Activated CD8-positive, alpha-beta T cell treated with anti-CD3 and anti-CD28 coated beads, Interleukin-2, amount 10 ng/mL, durations not matched to agents 7 days and 5 days (primary cell): ENCODE measurements around the gene CSF2RB. TPM values are rescaled to one million over a fixed set of nuclear protein-coding genes. Genes with fewer than 3 reads are reported as not detected.

ENCODE experiments used
- ATAC-seq: fragments of 150-1000 bp; cut with Tn5 transposase; one replicate; pipeline ENCODE4 v1.10.0; 2021; ENCODE audit warnings: moderate library complexity
- CTCF ChIA-PET: fragments of 350-600 bp; sonication (Branson Sonifier 250); formaldehyde crosslinking; loops from one replicate; lab custom pipeline; 2021; ENCODE audit warnings: antibody characterized with exemption; lab: Charles Lee
- POLR2A ChIA-PET: fragments of 350-600 bp; sonication (Branson Sonifier 250); formaldehyde crosslinking; loops from one replicate; lab custom pipeline; 2021; ENCODE audit warnings: antibody characterized with exemption; lab: Charles Lee
- DNase-seq: peaks from one replicate; pipeline ENCODE4 v3.0.0-alpha.2; 2020
- H3K27ac Mint-ChIP-seq: one replicate; pipeline ENCODE4 v1.8.0; 2021; ENCODE audit warnings: mild to moderate bottlenecking, mixed read lengths
- H3K27me3 Mint-ChIP-seq: one replicate; pipeline ENCODE4 v1.8.0; 2021; ENCODE audit warnings: low read depth, mixed read lengths
- H3K36me3 Mint-ChIP-seq: one replicate; pipeline ENCODE4 v1.8.0; 2021; ENCODE audit warnings: low read depth, mixed read lengths
- H3K4me1 Mint-ChIP-seq: one replicate; pipeline ENCODE4 v1.8.0; 2021; ENCODE audit warnings: low read depth, mixed read lengths
- H3K4me3 Mint-ChIP-seq: one replicate; pipeline ENCODE4 v1.8.0; 2021; ENCODE audit warnings: mild to moderate bottlenecking, mixed read lengths
- H3K9me3 Mint-ChIP-seq: one replicate; pipeline ENCODE4 v1.8.0; 2022; ENCODE audit warnings: mixed read lengths; ENCODE audit not compliant: insufficient read depth
- total RNA-seq, 2 experiments: library from RNA; stranded (reverse); gene quantifications; one replicate each; pipeline ENCODE4 v1.2.3, GENCODE V29; 2021

Gene CSF2RB
- total RNA-seq, 2 experiments from 2014 or later = 1.4 TPM

DNA sequence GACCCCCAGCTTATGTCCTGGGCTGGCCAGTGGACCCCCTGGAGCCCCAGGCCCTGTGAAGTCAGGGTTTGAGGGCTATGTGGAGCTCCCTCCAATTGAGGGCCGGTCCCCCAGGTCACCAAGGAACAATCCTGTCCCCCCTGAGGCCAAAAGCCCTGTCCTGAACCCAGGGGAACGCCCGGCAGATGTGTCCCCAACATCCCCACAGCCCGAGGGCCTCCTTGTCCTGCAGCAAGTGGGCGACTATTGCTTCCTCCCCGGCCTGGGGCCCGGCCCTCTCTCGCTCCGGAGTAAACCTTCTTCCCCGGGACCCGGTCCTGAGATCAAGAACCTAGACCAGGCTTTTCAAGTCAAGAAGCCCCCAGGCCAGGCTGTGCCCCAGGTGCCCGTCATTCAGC is 24.6 kb downstream of the CSF2RB start:
- ChIA-PET POLR2A (interaction anchor here (0.6 kb wide), 1 partner anchor 34 kb away, joined by 3 read pairs; no protein-coding TSS in a partner anchor), CTCF (interaction anchor here (1.1 kb wide), 1 partner anchor 77 kb away, joined by 3 read pairs; the partner anchor contains the start of gene NCF4)
- no peak overlapping the region for H3K27ac Mint-ChIP-seq

DNA sequence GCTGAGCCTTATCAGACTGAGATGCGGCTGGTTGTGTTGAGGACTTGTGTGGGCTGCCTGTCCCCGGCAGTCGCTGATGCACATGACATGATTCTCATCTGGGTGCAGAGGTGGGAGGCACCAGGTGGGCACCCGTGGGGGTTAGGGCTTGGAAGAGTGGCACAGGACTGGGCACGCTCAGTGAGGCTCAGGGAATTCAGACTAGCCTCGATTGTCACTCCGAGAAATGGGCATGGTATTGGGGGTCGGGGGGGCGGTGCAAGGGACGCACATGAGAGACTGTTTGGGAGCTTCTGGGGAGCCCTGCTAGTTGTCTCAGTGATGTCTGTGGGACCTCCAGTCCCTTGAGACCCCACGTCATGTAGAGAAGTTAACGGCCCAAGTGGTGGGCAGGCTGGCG is 25.5 kb downstream of the CSF2RB start:
- H3K36me3 Mint-ChIP-seq = no peaks in the 10 kb centered on the region
- POLR2A ChIA-PET = no interaction called here
- no peak overlapping the region for H3K27ac Mint-ChIP-seq
- ATAC-seq = no peak
- no peaks in the 10 kb centered on the region for H3K9me3 Mint-ChIP-seq
- DNase-seq = no peak
- no peak overlapping the region for H3K4me3 Mint-ChIP-seq
- CTCF ChIA-PET = no interaction called here
- H3K27me3 Mint-ChIP-seq = no peaks in the 10 kb centered on the region
- no peaks in the 10 kb centered on the region for H3K4me1 Mint-ChIP-seq

More for the DNA sequence above, 24.6 kb downstream of the CSF2RB start:
- Mint-ChIP-seq H3K27me3 (no peaks in the 10 kb centered on the region), H3K4me1 (no peaks in the 10 kb centered on the region), H3K36me3 (no peaks in the 10 kb centered on the region), H3K4me3 (no peak overlapping the region), H3K9me3 (no peaks in the 10 kb centered on the region)
- ATAC-seq (no peak), DNase-seq (no peak)

DNA sequence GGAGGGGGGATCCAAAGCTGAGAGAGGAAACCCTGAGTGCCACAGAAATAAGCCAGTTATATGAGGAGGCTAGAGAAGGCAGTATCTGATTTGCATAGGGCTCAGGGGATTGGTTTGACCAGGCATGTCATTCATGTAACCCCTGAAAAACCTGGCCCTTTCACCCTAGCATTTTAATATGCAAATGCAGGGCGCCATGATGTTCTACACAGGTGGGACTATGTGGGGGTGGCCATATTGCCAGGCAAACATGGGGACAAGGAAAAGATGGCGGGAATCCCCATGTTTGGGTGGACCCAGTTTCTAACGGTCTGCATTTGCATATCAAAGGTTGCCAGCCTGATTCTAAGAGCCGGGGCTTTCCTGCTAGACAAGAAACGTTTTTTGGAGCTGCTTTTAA is 27.2 kb downstream of the CSF2RB start:
- no peak for ATAC-seq
- Mint-ChIP-seq H3K27me3 (peaks cover 3% of the 10 kb centered on the region), H3K9me3 (no peaks in the 10 kb centered on the region), H3K27ac (no peak overlapping the region), H3K4me1 (no peaks in the 10 kb centered on the region), H3K36me3 (no peaks in the 10 kb centered on the region), H3K4me3 (no peak overlapping the region)
- POLR2A ChIA-PET = no interaction called here
- DNase-seq = no peak
- CTCF ChIA-PET = interaction anchor here (1.3 kb wide), 1 partner anchor 84 kb away, joined by 4 read pairs; no protein-coding TSS in a partner anchor

DNA sequence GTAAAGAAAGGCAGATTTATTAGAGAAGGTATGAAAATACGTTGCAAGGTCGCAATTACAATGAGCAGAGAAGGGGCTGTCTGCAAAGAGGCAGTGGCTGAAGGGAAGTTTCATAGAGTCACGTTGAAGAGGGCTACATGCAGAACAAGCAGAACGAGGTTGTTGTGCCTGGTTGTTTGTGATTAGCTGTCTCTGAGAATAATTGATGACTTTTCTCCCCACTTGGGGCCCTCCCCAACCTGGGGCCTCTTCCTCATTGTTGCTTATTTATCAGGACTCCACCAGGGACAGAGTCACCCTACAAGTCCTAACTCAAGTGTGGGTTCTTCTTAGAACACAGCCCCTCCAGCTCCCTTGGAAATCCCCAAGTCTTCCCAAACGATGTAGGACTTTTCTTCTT is 29.1 kb downstream of the CSF2RB start:
- Mint-ChIP-seq H3K27me3 (peaks cover 3% of the 10 kb centered on the region), H3K36me3 (no peaks in the 10 kb centered on the region), H3K27ac (no peak overlapping the region), H3K4me3 (no peak overlapping the region), H3K4me1 (no peaks in the 10 kb centered on the region), H3K9me3 (no peaks in the 10 kb centered on the region)
- POLR2A ChIA-PET = no interaction called here
- ATAC-seq = no peak
- CTCF ChIA-PET = no interaction called here
- DNase-seq = no peak

DNA sequence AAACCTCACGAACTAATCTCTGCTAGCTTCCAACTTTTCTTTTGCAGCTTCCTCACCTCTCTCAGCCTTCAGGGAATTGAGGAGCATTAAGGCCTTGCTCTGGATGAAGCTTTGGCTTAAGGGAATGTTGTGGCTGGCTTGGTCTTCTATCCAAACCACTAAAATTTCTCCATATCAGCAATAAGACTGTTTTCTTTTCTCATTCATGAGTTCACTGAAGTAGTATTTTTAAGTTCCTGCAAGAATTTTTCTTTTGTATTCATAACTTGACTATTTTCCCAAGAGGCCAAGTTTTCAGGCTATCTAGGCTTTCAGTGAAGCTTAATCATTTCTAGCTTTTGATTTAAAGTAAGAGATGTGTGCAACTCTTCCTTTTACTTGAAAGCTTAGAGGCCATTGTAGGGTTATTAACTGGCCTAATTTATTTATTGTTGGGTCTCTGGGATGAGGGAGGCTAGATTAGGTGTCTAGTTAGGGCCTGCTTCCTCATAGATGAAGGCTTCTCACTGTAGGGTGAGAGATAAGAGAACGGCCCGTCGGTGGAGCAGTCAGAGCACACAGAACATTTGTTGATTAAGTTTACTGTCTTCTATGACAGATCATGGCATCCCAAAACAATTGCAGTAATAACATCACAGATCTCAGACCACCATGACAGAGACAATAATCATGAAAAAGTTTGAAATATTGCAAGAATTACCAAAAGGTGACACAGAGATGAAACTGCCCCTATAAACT is 33.2 kb downstream of the CSF2RB start:
- no peak for DNase-seq
- H3K36me3 Mint-ChIP-seq = no peaks in the 10 kb centered on the region
- no peak for ATAC-seq
- no peak overlapping the region for H3K4me3 Mint-ChIP-seq
- H3K27ac Mint-ChIP-seq = no peak overlapping the region
- POLR2A ChIA-PET = no interaction called here
- CTCF ChIA-PET = interaction anchor here (1.3 kb wide), 1 partner anchor 90 kb away, joined by 4 read pairs; no protein-coding TSS in a partner anchor
- H3K27me3 Mint-ChIP-seq = peaks cover 5% of the 10 kb centered on the region
- H3K4me1 Mint-ChIP-seq = no peaks in the 10 kb centered on the region
- no peaks in the 10 kb centered on the region for H3K9me3 Mint-ChIP-seq

DNA sequence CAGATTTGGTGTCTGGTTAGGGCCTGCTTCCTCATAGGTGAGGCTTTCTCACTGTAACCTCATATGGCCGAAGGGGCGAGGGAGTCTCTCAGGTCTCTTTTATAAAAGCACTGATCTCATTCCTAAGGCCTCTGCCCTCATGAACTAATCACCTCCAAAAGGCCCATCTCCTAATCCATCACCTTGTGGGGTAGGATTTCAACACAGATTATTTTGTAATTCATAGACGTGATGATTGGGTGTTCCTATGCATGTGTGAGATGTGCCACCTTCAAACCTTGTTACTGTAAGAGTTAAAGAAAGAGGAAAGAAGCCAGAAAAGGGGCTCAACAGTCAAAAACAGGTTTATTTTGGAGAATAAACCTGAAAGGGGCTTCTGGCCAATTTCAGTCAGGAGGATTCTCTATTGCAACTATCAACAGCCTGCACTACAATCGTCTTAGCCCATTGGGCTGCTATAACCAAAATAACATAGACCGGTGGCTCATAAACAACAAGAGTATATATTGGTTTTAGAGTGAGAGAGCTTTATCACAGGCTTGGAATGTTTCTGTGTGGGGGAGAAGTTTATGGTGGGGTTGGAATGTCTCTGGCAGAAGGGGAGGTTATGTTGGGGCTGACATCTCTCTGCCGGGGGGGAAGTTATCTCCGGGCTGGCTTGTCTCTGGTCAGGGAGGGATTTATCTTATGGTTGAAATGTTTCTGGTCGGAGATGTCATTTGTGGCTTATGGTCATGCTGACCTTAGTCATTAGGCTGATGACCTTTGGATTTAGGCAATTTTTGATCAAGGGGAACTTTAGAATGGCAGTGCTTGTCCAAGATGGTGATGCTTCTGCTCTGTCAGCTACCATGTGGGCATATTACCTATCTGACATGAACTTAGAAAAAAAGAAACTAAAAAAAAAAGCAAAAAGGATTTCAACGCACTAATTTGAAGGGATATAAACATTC is 35.1 kb downstream of the CSF2RB start:
- Mint-ChIP-seq H3K9me3 (no peaks in the 10 kb centered on the region), H3K27ac (no peak overlapping the region), H3K27me3 (peaks cover 5% of the 10 kb centered on the region), H3K36me3 (no peaks in the 10 kb centered on the region), H3K4me3 (no peak overlapping the region), H3K4me1 (no peaks in the 10 kb centered on the region)
- POLR2A ChIA-PET = interaction anchor here (0.7 kb wide), 1 partner anchor 97 kb away, joined by 3 read pairs; no protein-coding TSS in a partner anchor
- ATAC-seq (no peak), DNase-seq (no peak)
- CTCF ChIA-PET = no interaction called here

DNA sequence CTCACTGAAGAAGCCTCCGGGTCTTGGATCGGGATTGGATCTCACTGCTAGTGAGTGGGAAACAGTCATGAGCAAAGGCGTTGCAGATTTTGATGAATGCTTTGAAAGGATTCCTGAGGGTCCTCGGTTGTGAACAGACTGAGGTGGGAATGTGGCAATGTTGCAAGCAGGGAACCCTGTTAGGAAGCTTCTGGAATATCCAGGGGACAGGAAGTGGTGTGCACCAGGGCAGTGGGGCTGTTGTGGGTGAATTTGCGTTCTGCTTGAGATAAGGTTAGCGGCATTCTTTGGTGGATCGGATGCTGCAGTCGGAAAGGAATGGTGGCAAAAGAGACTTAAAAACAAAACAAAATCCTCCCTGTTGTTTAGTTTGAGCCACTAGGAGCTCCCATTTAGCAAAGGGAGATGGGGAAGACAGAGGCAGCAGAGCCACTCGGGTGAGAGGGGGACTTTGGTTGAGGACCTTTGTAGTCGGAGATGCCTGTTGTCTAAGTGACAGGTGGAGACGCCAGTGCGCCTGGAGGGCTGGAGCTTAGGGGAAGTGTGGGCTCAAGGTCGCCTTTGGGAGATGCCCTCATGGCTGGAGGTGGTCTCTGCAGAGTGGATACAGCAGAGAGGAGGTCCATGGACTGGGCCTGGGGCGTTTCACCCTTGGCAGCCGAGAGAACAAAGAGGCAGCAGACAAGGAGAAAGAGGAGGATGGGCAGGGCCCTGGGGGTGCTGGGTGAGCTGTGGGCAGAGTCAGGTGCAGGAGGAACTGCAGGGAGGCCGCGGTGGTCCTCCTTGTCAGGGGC is 37.6 kb downstream of the CSF2RB start:
- H3K27ac Mint-ChIP-seq = no peak overlapping the region
- CTCF ChIA-PET = no interaction called here

DNA sequence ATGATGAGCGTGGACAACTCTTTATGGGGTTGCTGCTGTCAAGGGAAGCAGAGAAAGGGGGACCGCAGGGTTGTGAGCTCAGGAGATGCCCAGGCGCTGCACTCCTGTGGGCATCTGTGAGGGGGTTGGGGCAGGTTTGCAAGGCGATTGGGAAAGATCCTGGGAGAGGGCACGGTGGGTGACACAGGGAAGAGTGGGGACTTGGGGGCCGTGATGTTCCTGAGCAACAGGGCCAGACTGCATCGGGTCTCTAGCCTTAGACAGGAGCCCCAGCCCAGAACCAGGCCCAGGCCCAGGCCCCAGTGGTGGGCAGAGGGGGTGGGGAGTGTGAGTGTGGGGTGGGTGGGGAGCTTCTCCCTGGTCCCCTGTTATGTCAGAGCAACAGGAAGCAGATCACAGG is 38.3 kb downstream of the CSF2RB start:
- peaks cover 4% of the 10 kb centered on the region for H3K27me3 Mint-ChIP-seq
- no peak for ATAC-seq
- peaks cover 4% of the 10 kb centered on the region for H3K9me3 Mint-ChIP-seq
- ChIA-PET CTCF (no interaction called here), POLR2A (no interaction called here)
- H3K36me3 Mint-ChIP-seq = no peaks in the 10 kb centered on the region
- peak overlapping the region; percentile 47 for H3K27ac Mint-ChIP-seq
- no peak overlapping the region for H3K4me3 Mint-ChIP-seq
- no peak for DNase-seq
- no peaks in the 10 kb centered on the region for H3K4me1 Mint-ChIP-seq

More for the DNA sequence above, 37.6 kb downstream of the CSF2RB start:
- POLR2A ChIA-PET = no interaction called here
- Mint-ChIP-seq H3K9me3 (no peaks in the 10 kb centered on the region), H3K27me3 (peaks cover 4% of the 10 kb centered on the region), H3K36me3 (no peaks in the 10 kb centered on the region), H3K4me3 (no peak overlapping the region), H3K4me1 (no peaks in the 10 kb centered on the region)
- ATAC-seq = no peak
- DNase-seq = no peak

DNA sequence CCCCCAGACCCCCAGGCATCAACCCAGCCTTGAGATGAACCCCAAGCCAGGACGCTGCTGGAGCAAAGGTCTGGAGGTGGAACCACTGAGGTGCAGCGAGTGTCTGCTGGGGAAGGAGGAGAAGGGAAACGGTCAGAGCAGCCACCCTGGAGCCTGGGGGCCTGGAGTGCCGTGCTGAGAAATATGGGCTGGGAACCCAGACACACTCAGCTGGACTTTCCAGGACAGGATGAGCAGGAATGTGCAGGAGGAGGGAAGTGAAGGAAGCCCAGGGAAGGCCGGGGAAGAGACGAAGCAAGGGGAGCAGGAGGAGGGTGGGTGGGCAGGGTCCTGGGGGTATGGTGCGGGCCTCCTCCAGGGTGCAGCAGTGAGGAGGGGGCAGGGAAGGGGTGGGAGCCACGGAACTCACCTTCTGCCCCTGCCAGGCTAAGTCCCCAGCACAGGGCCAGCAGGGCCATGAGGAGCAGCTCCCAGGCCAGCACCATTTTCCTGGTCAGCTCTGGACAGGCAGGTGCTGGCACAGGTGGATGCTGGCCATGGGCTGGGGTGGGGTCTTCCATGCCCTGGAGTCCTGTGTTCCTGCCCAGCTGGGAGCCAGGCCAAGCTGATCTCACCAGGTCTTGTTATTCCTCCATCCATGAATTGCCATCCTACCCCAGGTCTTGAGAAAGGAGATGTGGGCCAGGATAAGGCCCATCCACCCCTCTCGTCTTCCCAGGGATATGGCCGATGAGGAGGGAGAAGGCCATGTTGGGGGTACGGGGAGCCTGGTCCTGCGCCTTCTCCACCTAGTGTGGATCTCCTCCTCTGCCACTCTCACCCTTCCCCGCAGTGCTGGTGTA is 40.0 kb downstream of the CSF2RB start:
- no peak for DNase-seq
- Mint-ChIP-seq H3K9me3 (peaks cover 7% of the 10 kb centered on the region), H3K27ac (no peak overlapping the region), H3K36me3 (no peaks in the 10 kb centered on the region), H3K4me3 (no peak overlapping the region), H3K4me1 (no peaks in the 10 kb centered on the region), H3K27me3 (peaks cover 4% of the 10 kb centered on the region)
- no peak for ATAC-seq
- ChIA-PET CTCF (no interaction called here), POLR2A (no interaction called here)

DNA sequence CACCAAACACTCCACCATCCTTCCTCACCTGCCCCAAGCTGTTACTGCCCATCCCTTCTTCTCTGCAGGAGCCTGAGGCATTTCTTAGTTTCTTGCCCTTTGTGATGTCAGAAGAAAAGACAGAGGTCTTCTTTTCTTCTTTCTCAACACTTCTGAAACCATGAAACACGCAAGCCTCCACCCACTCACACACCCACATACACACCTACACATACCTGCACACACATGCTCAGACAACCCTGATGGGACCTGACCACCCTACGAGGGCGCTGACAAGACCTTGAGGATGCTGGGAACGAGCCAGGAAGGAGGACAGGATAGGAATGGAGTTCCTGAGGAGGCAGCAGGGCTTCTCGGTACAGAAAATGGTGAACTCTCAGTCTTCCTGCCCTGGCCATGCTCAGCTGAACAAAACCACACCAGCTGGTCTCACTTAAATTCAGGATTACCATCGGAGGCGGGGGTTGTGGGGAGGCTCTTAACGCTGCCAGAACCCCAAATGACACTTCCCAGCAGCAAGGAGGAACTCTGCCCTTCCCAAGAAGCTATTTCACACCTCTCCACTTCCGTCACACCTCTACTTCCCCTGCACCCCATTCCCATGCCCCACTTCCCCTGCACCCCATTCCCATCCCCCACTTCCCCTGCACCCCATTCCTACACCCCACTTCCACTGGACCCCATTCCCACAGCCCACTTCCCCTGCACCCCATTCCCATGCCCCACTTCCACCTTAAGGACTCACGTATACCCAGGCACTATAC is 41.0 kb downstream of the CSF2RB start:
- DNase-seq (no peak), ATAC-seq (no peak)
- Mint-ChIP-seq H3K27me3 (peaks cover 2% of the 10 kb centered on the region), H3K9me3 (peaks cover 7% of the 10 kb centered on the region), H3K36me3 (no peaks in the 10 kb centered on the region), H3K4me1 (no peaks in the 10 kb centered on the region), H3K4me3 (no peak overlapping the region), H3K27ac (no peak overlapping the region)
- ChIA-PET POLR2A (no interaction called here), CTCF (no interaction called here)
